Tibial nerve (tissue), 4 donors: Measurements from ENCODE around the gene PLA2G12A.

ENCODE experiments used
- EP300 ChIP-seq, 2 donors: sonication (generic); formaldehyde crosslinking; IDR thresholded peaks; one replicate each; pipeline ENCODE4 v1.6.1; 2017; ENCODE audit warnings: antibody characterized with exemption in 2 of 2, mild to moderate bottlenecking in 1 of 2
- POLR2A ChIP-seq, 2 donors: fragments of 450-650 bp; IDR thresholded peaks; one replicate each; pipeline ENCODE4 v1.6.1; 2017; ENCODE audit warnings: antibody characterized with exemption in 2 of 2, mild to moderate bottlenecking in 2 of 2, moderate library complexity in 2 of 2
- TF ChIP-seq, protein P1 (sequence below), 5 experiments: fragments of 200-600 bp in 3 of 5; fragments of 450-650 bp in 2 of 5; sonication (generic) in 3 of 5; IDR thresholded peaks; one replicate each; pipeline ENCODE4 v1.5.1; 2016 to 2019; ENCODE audit warnings: antibody characterized with exemption in 5 of 5, mild to moderate bottlenecking in 3 of 5, moderate library complexity in 2 of 5

GRCh38 chr4:109673303-109673702 is 56.6 kb downstream of the PLA2G12A start:
- TF ChIP-seq, protein P1, sequence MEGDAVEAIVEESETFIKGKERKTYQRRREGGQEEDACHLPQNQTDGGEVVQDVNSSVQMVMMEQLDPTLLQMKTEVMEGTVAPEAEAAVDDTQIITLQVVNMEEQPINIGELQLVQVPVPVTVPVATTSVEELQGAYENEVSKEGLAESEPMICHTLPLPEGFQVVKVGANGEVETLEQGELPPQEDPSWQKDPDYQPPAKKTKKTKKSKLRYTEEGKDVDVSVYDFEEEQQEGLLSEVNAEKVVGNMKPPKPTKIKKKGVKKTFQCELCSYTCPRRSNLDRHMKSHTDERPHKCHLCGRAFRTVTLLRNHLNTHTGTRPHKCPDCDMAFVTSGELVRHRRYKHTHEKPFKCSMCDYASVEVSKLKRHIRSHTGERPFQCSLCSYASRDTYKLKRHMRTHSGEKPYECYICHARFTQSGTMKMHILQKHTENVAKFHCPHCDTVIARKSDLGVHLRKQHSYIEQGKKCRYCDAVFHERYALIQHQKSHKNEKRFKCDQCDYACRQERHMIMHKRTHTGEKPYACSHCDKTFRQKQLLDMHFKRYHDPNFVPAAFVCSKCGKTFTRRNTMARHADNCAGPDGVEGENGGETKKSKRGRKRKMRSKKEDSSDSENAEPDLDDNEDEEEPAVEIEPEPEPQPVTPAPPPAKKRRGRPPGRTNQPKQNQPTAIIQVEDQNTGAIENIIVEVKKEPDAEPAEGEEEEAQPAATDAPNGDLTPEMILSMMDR (IDR thresholded peaks at IDR 0.05), result no peak
- no peak for TF ChIP-seq POLR2A (IDR thresholded peaks at IDR 0.05)
- no peak for TF ChIP-seq EP300 (IDR thresholded peaks at IDR 0.05)
